ENCODE measurements around the gene BAG1.

BAG1 gene

GRCh38 chr9:33202552-33203201, 61.8 kb downstream of the BAG1 start:
- DNase-seq: no peak

Data from NCI-H1092 (cell line).